Measurements from ENCODE around the gene CASP3. TPM values are rescaled to one million over a fixed set of nuclear protein-coding genes. Genes with fewer than 3 reads are reported as not detected.

Gene CASP3
- total and polyA plus RNA-seq, 12 donors = 7.9 to 24.8 (median 13.5) TPM

- Histone ChIP-seq H3K27ac (no peak overlapping the region), H3K36me3 (peaks cover 0 to 96% (median 22%) of the 10 kb centered on the region in 9 donors), H3K27me3 (no peaks in the 10 kb centered on the region), H3K4me1 (peaks cover 0 to 30% (median 0%) of the 10 kb centered on the region in 9 donors), H3K9me3 (no peaks in the 10 kb centered on the region), H3K4me3 (no peak overlapping the region)
- intact Hi-C loops (cut with DNase I) = no loop called here
- no peak for TF ChIP-seq CTCF (IDR thresholded peaks at IDR 0.05)
- ATAC-seq (no peak), DNase-seq (no peak)
- 96% methylated on average over 9 of the region's 9 CpGs for WGBS, 2 donors
These were observed 21.9 kb upstream of the CASP3 start for GRCh38 chr4:184671101-184671500.

- H3K36me3 ChIP-seq = peaks cover 0 to 91% (median 22%) of the 10 kb centered on the region in 9 donors
- WGBS, 2 donors = 81 to 84% methylated on average over 7 of the region's 7 CpGs
- no peak for ATAC-seq
- peak overlapping the region in 2 of 10 donors; percentile 39 to 84 for H3K27ac ChIP-seq
- no peak overlapping the region for H3K4me3 ChIP-seq
- DNase-seq = no peak
- intact Hi-C loops (cut with DNase I) = loop anchor here in 1 of 10 donors (10.0 kb wide), 1 partner anchor 46 kb away; no protein-coding TSS in a partner anchor
- no peaks in the 10 kb centered on the region for H3K27me3 ChIP-seq
- no peaks in the 10 kb centered on the region for H3K9me3 ChIP-seq
- H3K4me1 ChIP-seq = peaks cover 0 to 30% (median 0%) of the 10 kb centered on the region in 9 donors
- no peak for TF ChIP-seq CTCF (IDR thresholded peaks at IDR 0.05)
These were observed 20.0 kb upstream of the CASP3 start for GRCh38 chr4:184669251-184669650.

- 80 to 84% methylated on average over 9 of the region's 9 CpGs for WGBS, 2 donors
- H3K9me3 ChIP-seq = no peaks in the 10 kb centered on the region
- intact Hi-C loops (cut with DNase I) = loop anchor here in 1 of 10 donors (10.0 kb wide), 1 partner anchor 46 kb away; no protein-coding TSS in a partner anchor
- H3K4me3 ChIP-seq = no peak overlapping the region
- TF ChIP-seq CTCF (IDR thresholded peaks at IDR 0.05) = no peak
- no peaks in the 10 kb centered on the region for H3K27me3 ChIP-seq
- H3K27ac ChIP-seq = peak overlapping the region in 2 of 10 donors; percentile 39 to 84
- H3K36me3 ChIP-seq = peaks cover 0 to 85% (median 22%) of the 10 kb centered on the region in 9 donors
- H3K4me1 ChIP-seq = peaks cover 0 to 30% (median 0%) of the 10 kb centered on the region in 9 donors
- DNase-seq (no peak), ATAC-seq (no peak)
These were observed 19.4 kb upstream of the CASP3 start for GRCh38 chr4:184668511-184669114.

GRCh38 chr4:184668096-184668495, 18.8 kb upstream of the CASP3 start:
- ATAC-seq = no peak
- peaks cover 0 to 84% (median 22%) of the 10 kb centered on the region in 9 donors for H3K36me3 ChIP-seq

More at GRCh38 chr4:184668096-184668495, 18.8 kb upstream of the CASP3 start:
- Histone ChIP-seq H3K27ac (peak overlapping the region in 2 of 10 donors; percentile 31 to 84), H3K9me3 (no peaks in the 10 kb centered on the region), H3K4me3 (no peak overlapping the region), H3K4me1 (peaks cover 0 to 30% (median 0%) of the 10 kb centered on the region in 9 donors), H3K27me3 (no peaks in the 10 kb centered on the region)
- intact Hi-C loops (cut with DNase I) = loop anchor here in 1 of 10 donors (10.0 kb wide), 1 partner anchor 47 kb away; no protein-coding TSS in a partner anchor
- TF ChIP-seq CTCF (IDR thresholded peaks at IDR 0.05) = no peak
- 87 to 94% methylated on average over 9 of the region's 9 CpGs for WGBS, 2 donors
- DNase-seq = no peak
